ENCODE measurements around the gene NUP93. TPM values are rescaled to one million over a fixed set of nuclear protein-coding genes. Genes with fewer than 3 reads are reported as not detected.

The NUP93 gene
- total RNA-seq, 2 donors from 2014 or later, result 146 to 149 TPM

- H3K4me3 Mint-ChIP-seq, result no peak overlapping the region
Measured at GRCh38 chr16:56877486-56878182, 147.7 kb downstream of the NUP93 start.

GRCh38 chr16:56878282-56878854, 148.4 kb downstream of the NUP93 start:
- no peak overlapping the region for H3K4me3 ChIP-seq (ENCODE audit: low read length)
- no peaks in the 10 kb centered on the region for H3K9me3 Mint-ChIP-seq
- 88 to 97% methylated on average over 7 to 8 of the region's 8 CpGs for WGBS, 2 experiments (ENCODE audit: insufficient coverage in 1 of 2, insufficient read length in 1 of 2)
- H3K4me1 Mint-ChIP-seq, result no peaks in the 10 kb centered on the region
- no peaks in the 10 kb centered on the region for H3K36me3 Mint-ChIP-seq (ENCODE audit: low read depth)
- H3K36me3 ChIP-seq (ENCODE audit: control insufficient read depth, insufficient read depth, low read length), result no peaks in the 10 kb centered on the region
- no peak for TF ChIP-seq CTCF (conservative IDR thresholded peaks at IDR 0.05)
- no peak overlapping the region for H3K27ac Mint-ChIP-seq
- DNase-seq, result no peak
- H3K27me3 Mint-ChIP-seq (ENCODE audit: insufficient read depth), result peaks cover 2% of the 10 kb centered on the region
- H3K27ac ChIP-seq (ENCODE audit: low read depth, low read length), result no peak overlapping the region
- no peaks in the 10 kb centered on the region for H3K27me3 ChIP-seq (ENCODE audit: control insufficient read depth, insufficient read depth, low read length, poor library complexity, severe bottlenecking)
- H3K4me1 ChIP-seq (ENCODE audit: control insufficient read depth, insufficient read depth, low read length), result no peaks in the 10 kb centered on the region
- no peak overlapping the region for H3K9ac ChIP-seq (ENCODE audit: extremely low read depth, low read length, poor library complexity, severe bottlenecking)
- no peak overlapping the region for H3K4me3 Mint-ChIP-seq
- H3K9me3 ChIP-seq (ENCODE audit: control insufficient read depth, low read length), result no peaks in the 10 kb centered on the region

More at GRCh38 chr16:56877486-56878182, 147.7 kb downstream of the NUP93 start:
- TF ChIP-seq CTCF (conservative IDR thresholded peaks at IDR 0.05), result no peak
- no peaks in the 10 kb centered on the region for H3K9me3 ChIP-seq (ENCODE audit: control insufficient read depth, low read length)
- 95 to 100% methylated on average over 1 to 12 of the region's 13 CpGs for WGBS, 2 experiments (ENCODE audit: insufficient coverage in 1 of 2, insufficient read length in 1 of 2)
- no peaks in the 10 kb centered on the region for H3K27me3 ChIP-seq (ENCODE audit: control insufficient read depth, insufficient read depth, low read length, poor library complexity, severe bottlenecking)
- H3K36me3 Mint-ChIP-seq (ENCODE audit: low read depth), result no peaks in the 10 kb centered on the region
- H3K27ac ChIP-seq (ENCODE audit: low read depth, low read length), result no peak overlapping the region
- H3K4me1 Mint-ChIP-seq, result no peaks in the 10 kb centered on the region
- no peaks in the 10 kb centered on the region for H3K4me1 ChIP-seq (ENCODE audit: control insufficient read depth, insufficient read depth, low read length)
- H3K27me3 Mint-ChIP-seq (ENCODE audit: insufficient read depth), result no peaks in the 10 kb centered on the region
- no peaks in the 10 kb centered on the region for H3K9me3 Mint-ChIP-seq
- no peak overlapping the region for H3K4me3 ChIP-seq (ENCODE audit: low read length)
- no peak for DNase-seq
- no peak overlapping the region for H3K27ac Mint-ChIP-seq
- H3K9ac ChIP-seq (ENCODE audit: extremely low read depth, low read length, poor library complexity, severe bottlenecking), result no peak overlapping the region
- no peaks in the 10 kb centered on the region for H3K36me3 ChIP-seq (ENCODE audit: control insufficient read depth, insufficient read depth, low read length)

GRCh38 chr16:56879276-56879675, 149.3 kb downstream of the NUP93 start:
- no peaks in the 10 kb centered on the region for H3K36me3 ChIP-seq (ENCODE audit: control insufficient read depth, insufficient read depth, low read length)
- H3K4me3 Mint-ChIP-seq, result no peak overlapping the region
- H3K27ac Mint-ChIP-seq, result no peak overlapping the region
- no peaks in the 10 kb centered on the region for H3K36me3 Mint-ChIP-seq (ENCODE audit: low read depth)
- H3K9me3 Mint-ChIP-seq, result no peaks in the 10 kb centered on the region
- H3K27ac ChIP-seq (ENCODE audit: low read depth, low read length), result no peak overlapping the region
- peaks cover 2% of the 10 kb centered on the region for H3K27me3 Mint-ChIP-seq (ENCODE audit: insufficient read depth)
- no peaks in the 10 kb centered on the region for H3K4me1 ChIP-seq (ENCODE audit: control insufficient read depth, insufficient read depth, low read length)
- no peak overlapping the region for H3K9ac ChIP-seq (ENCODE audit: extremely low read depth, low read length, poor library complexity, severe bottlenecking)
- 75 to 89% methylated on average over 2 to 9 of the region's 9 CpGs for WGBS, 2 experiments (ENCODE audit: insufficient coverage in 1 of 2, insufficient read length in 1 of 2)
- no peaks in the 10 kb centered on the region for H3K9me3 ChIP-seq (ENCODE audit: control insufficient read depth, low read length)
- no peaks in the 10 kb centered on the region for H3K27me3 ChIP-seq (ENCODE audit: control insufficient read depth, insufficient read depth, low read length, poor library complexity, severe bottlenecking)
- DNase-seq, result no peak
- no peak overlapping the region for H3K4me3 ChIP-seq (ENCODE audit: low read length)
- no peak for TF ChIP-seq CTCF (conservative IDR thresholded peaks at IDR 0.05)
- H3K4me1 Mint-ChIP-seq, result no peaks in the 10 kb centered on the region
